A549 treated with GW870086 at 1 μM for 4 hours (cell line): Measurements from ENCODE around the gene NRN1. TPM values are rescaled to one million over a fixed set of nuclear protein-coding genes. Genes with fewer than 3 reads are reported as not detected.

Experiments
- total RNA-seq: library from RNA; stranded (reverse); fragments of 200-300 nt; extraction: Qiagen RNA extraction; gene quantifications from 5 replicates; pipeline ENCODE4 v1.2.3, GENCODE V29; 2022; ENCODE audit warnings: low read depth

Gene NRN1
- 0.49 to 0.90 TPM (median 0.66 TPM) in 5 replicates for total RNA-seq

DNA sequence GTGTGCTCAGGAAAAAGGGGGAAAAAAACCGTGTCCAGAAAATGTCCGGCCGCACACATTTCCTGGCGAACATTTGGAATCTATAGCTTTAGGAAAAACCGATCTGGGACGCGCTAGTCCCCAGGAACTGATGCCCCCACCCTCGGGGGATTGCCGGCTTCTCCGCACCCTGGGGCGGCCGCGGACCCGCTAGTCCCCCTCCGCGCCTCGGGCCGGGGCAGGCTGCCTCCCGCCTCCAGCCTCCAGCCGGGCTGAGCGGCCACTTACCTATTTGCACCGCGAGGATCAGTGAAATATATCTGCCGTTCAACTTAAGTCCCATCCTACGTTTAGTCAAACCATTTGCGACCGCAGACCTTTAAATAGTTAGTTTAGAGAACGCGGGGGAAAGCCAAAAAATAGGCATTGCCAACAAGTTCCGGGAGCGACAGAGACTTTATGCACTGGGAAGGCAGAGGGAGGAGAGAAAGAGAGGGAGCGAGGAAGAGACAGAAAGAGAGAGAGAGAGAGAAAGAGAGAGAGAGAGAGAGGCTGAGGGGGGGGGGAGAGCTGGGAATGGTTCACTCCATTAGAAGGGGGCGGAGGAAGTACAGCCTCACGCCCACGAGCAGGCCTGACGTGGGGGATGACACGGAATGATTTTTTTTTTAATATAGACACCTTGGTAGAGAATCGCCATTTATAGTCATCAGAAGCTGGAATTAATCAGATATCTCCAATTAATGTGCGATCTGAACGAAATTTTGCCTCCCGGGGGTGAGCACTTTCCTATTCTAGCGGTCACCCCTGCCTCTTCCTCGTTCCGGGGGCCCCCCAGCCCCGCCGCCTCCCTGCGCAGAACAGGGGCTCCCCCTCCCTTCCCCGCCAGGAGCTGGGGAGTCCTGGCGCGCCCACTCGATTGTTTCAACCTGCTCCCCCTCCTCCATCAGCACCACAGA is at the start of gene NRN1:
NRN1 (minus strand) TSS at position 498 of the 938 bp plus-strand sequence; CDS start at position 322, 176 bp downstream.

